Activated CD8-positive, alpha-beta memory T cell treated with anti-CD3 and anti-CD28 coated beads, Interleukin-2, amount 50 U/mL, for 4 hours (primary cell): ENCODE measurements around the gene KCNK6.
"Not testable (repeated sequence)": the region's sequence is repeated elsewhere in the genome, so short reads cannot be mapped to it uniquely, and the experiment has no call there.

Experiments used
- DNase-seq: peaks from one replicate; pipeline ENCODE4 v3.0.0-alpha.2; 2020

The KCNK6 gene

GRCh38 chr19:38362946-38363688, 43.5 kb downstream of the KCNK6 start:
- DNase-seq = not testable (repeated sequence)

DNA sequence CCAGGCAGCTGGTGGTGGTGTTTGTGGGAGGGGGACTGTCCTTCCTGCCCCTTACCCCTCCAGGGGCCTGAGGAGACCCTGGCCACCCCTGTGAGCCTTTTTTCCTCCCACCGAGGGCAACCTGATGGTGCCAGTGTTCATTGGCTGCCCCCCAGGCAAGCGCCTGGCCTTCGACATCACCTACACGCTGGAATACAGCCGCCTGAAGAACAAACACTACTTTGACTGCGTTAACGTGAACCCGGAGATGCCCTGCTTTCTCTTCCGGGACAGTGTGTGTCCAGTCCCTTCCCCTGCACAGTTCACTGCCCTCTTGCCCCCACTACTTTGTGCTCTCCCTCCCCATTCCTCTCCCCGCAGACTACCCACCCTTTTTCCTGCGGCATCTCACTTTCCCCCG, 47.4 kb downstream of the KCNK6 start:
- no peak for DNase-seq

DNA sequence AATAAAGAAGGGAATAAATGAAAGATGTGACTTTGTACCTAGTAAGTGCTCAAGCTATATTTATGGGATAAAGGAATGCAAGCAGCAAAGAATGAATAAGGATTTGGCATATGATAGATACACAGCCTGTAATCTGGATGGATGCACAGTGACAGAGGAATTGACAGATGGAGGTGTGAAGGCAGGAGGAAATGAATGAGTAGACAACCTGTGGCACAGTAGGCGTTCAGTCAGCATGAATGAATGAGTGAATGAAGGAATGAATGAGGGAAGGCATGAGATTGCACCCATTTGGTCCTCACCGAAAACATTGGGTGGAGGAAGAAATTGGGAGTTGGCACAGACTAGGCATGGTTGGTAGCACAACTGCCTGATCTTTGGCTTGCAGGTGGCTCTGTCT, 49.9 kb downstream of the KCNK6 start:
- no peak for DNase-seq

- DNase-seq = no peak
These were observed 50.7 kb downstream of the KCNK6 start for GRCh38 chr19:38370299-38370698.

DNA sequence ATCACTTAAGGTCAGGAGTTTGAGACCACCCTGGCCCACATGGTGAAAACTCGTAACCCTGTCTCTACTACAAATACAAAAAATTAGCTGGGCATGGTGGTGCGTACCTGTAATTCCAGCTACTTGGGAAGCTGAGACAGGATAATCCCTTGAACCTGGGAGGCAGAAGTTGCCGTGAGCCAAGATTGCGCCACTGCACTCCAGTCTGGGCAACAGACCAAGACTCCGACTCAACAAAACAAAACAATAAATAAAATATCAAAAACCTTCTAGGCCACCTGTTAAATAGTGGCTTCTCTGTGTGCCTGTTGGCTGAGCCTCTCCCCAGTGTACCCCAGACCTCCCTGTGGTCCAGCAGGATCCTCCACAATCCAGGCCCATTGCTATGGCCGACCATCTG, 51.4 kb downstream of the KCNK6 start:
- no peak for DNase-seq

GRCh38 chr19:38373907-38374331, 54.3 kb downstream of the KCNK6 start:
- no peak for DNase-seq

DNA sequence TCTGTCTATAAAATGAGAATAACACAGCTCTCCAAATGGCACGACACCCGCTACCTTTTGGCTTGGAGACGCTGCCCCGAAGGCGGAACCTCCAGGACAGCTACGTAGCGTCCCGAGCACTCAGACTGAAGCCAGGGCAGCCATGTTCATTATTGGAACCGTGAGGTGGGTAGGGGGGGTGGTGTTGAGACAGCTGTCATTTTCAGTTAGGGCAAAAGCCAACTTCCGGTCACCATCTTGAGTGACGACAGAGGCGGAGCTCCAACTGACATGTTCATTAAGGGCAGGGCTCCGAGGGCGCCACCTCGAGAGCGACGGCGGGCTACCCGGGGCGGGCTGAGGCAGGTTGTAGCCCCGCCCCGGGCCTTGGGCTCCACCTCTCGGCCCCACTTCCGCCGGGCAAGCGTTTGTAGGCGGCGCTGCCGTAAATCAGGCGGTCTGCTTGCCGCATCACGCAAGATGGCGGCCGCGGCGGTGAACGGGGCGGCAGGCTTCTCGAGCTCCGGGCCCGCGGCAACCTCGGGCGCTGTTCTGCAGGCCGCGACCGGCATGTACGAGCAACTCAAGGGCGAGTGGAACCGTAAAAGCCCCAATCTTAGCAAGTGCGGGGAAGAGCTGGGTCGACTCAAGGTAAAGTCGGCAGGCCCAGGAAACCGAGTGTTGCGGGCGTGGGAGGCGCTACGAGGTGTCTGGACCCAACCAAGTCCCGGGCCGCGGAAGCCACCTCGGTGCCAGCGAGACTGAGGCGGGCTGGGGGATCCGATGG, 54.9 kb downstream of the KCNK6 start, which contains the start of gene PSMD8:
Gene PSMD8, plus strand, starts transcription at position 240 of the 766 bp plus-strand sequence. Its CDS starts 31 bp downstream, at position 271.
- peak; percentile 97 for DNase-seq

DNA sequence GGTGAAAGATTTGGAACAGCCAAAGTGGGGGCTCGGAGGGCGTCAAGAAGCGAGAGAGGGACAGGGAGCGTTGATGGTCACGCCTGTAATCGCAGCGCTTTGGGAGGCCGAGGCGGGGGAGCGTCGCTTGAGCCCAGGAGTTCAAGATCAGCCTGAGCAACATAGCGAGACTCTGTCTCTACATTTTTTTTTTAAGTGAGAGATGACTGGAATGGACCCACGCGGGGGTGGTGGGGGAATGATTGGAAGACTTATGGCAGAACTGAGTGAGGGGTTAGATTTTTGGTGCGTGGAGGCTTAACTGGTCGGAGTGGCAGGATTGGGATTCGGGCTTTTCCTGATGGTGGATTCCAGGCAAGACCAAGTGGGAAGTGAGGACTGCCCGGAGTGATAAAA, 55.5 kb downstream of the KCNK6 start:
- no peak for DNase-seq

GRCh38 chr19:38375748-38376147, 56.1 kb downstream of the KCNK6 start:
- DNase-seq = no peak

DNA sequence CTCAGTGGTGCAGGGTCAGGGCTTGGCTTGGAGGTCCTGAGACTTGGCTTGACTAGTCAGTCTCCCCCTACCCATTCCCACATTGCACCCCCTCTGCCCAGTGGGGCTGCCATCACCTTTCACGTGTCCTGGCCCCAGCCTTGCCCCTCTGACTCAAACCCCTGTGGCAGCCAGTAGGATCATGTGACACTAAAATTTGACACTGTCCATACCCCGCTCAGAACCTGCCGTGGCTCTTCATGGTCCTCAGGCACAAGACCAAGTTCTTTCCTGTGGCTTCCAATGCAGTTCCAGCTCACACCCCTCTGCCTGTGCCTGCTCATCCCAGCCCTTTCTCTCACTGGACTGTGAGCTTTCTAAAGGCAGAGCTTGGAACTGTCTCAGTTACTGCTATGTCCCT, 56.9 kb downstream of the KCNK6 start:
- DNase-seq = no peak

DNA sequence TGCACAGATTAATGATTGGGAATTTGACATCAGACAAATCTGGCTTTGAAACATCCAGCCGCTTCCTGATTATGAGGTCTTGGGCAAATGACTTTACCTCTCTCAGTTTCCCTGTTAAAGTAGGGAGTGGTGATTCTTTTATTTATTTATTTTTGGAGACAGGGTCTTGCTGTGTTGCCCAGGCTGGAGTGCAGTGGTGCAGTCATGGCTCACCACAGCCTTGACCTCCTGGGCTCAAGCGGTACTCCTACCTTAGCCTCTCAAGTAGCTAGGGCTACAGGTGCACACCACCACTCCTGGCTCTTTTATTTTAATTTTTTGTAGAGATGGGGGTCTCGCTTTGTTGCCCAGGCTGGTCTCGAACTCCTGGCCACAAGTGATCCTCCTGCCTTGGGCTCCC, 57.4 kb downstream of the KCNK6 start:
- no peak for DNase-seq

GRCh38 chr19:38378866-38379265, 59.2 kb downstream of the KCNK6 start:
- DNase-seq = no peak

DNA sequence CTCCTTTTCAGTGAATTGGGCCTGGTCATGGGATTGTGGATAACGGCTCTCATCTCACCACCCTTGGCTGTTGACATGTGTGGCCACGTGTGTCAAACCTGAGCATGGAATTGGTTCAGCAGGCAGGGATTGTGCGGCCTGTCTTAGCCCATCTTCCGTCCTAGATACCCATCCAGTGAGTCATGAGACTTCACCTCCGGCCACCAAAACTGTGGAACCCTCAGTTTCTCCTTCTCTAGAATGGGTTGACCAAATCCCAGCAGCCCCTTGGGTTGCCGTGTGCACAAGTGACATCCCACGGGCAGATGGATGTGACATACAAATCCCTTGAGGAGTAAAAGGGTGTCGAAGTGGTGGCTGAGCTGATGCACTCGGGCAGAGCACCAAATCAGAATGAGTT, 61.5 kb downstream of the KCNK6 start:
- no peak for DNase-seq
